B cell (primary cell): ENCODE measurements around the gene PLAC1. TPM values are rescaled to one million over a fixed set of nuclear protein-coding genes. Genes with fewer than 3 reads are reported as not detected.

Experiments used
- ATAC-seq: fragments of 200-7000 bp; cut with Tn5 transposase; one replicate; pipeline ENCODE4 v1.10.0; 2021; ENCODE audit warnings: low read depth, mild to moderate bottlenecking, moderate number of reproducible peaks, moderate library complexity
- CTCF ChIA-PET: fragments of 350-600 bp; sonication (Branson Sonifier 250); formaldehyde crosslinking; loops from one replicate; lab custom pipeline; 2021; ENCODE audit warnings: antibody characterized with exemption, inconsistent platforms; lab: Charles Lee
- POLR2A ChIA-PET: fragments of 350-600 bp; sonication (Branson Sonifier 250); formaldehyde crosslinking; loops from one replicate; lab custom pipeline; 2021; ENCODE audit warnings: antibody characterized with exemption; lab: Charles Lee
- DNase-seq: peaks from one replicate; pipeline ENCODE4 v3.0.0; 2013
- H2AFZ ChIP-seq: 2 replicates; pipeline ENCODE4 v1.6.1; 2012; ENCODE audit warnings: mild to moderate bottlenecking, low read depth, low read length; ENCODE audit not compliant: insufficient read depth, poor library complexity, severe bottlenecking
- H3K27ac ChIP-seq, 2 donors: 1 replicate in 1 of 2; 2 replicates in 1 of 2; pipeline ENCODE4 v1.5.1; 2012 to 2013; ENCODE audit warnings: low read length in 2 of 2, mild to moderate bottlenecking in 2 of 2, moderate library complexity in 1 of 2
- H3K27me3 ChIP-seq, 4 experiments: fragments of 200-600 bp in 1 of 4; sonication (generic) in 1 of 4; replicated peaks in 1 of 4; 1 replicate in 2 of 4; 2 replicates in 2 of 4; pipeline versions ENCODE4 v1.6.1 to v1.7.0; 2013 to 2016; ENCODE audit warnings: low read length in 3 of 4, mild to moderate bottlenecking in 2 of 4, mixed read lengths in 1 of 4, moderate library complexity in 1 of 4; ENCODE audit not compliant: insufficient read depth in 4 of 4, control insufficient read depth in 3 of 4; ENCODE audit errors: control extremely low read depth in 1 of 4
- H3K36me3 ChIP-seq, 2 experiments: replicated peaks in 1 of 2; 1 replicate in 1 of 2; 2 replicates in 1 of 2; pipeline versions ENCODE4 v1.6.1 to v1.7.1; 2013; ENCODE audit warnings: low read length in 1 of 2; ENCODE audit not compliant: insufficient read depth in 2 of 2, control insufficient read depth in 1 of 2; ENCODE audit errors: control extremely low read depth in 1 of 2, extremely low read depth in 1 of 2
- H3K4me1 ChIP-seq, 2 donors: fragments of 200-600 bp in 1 of 2; sonication (generic) in 1 of 2; 1 replicate in 1 of 2; 2 replicates in 1 of 2; pipeline versions ENCODE4 v1.5.1 to v1.6.1; 2013 to 2017; ENCODE audit warnings: low read length in 2 of 2; ENCODE audit not compliant: control insufficient read depth in 2 of 2, insufficient read depth in 2 of 2
- H3K4me2 ChIP-seq: replicated peaks from 2 replicates; pipeline ENCODE3; 2012; ENCODE audit warnings: mild to moderate bottlenecking, low read depth, low read length; ENCODE audit not compliant: poor library complexity, severe bottlenecking
- H3K4me3 ChIP-seq, 5 experiments: fragments of 200-600 bp in 1 of 5; sonication (generic) in 1 of 5; 1 replicate in 3 of 5; 2 replicates in 2 of 5; pipeline versions ENCODE4 v1.5.1 to v1.7.0; 2011 to 2016; ENCODE audit warnings: low read length in 4 of 5, mild to moderate bottlenecking in 4 of 5, low read depth in 2 of 5, control low read depth in 1 of 5, moderate library complexity in 1 of 5; ENCODE audit not compliant: insufficient read depth in 1 of 5; ENCODE audit errors: control extremely low read depth in 1 of 5, extremely low read depth in 1 of 5
- H3K79me2 ChIP-seq: fragments of 200-600 bp; sonication (generic); one replicate; pipeline ENCODE4 v1.6.0; 2016; ENCODE audit warnings: low read length; ENCODE audit not compliant: control insufficient read depth, insufficient read depth
- H3K9ac ChIP-seq: fragments of 200-600 bp; sonication (generic); 2 replicates; pipeline ENCODE4 v1.6.1; 2017; ENCODE audit warnings: mild to moderate bottlenecking, low read length, moderate library complexity
- H3K9me3 ChIP-seq, 3 donors: one replicate each; pipeline versions ENCODE4 v1.6.1 to v1.7.1; 2013; ENCODE audit warnings: low read length in 2 of 3; ENCODE audit not compliant: control insufficient read depth in 2 of 3, insufficient read depth in 1 of 3; ENCODE audit errors: control extremely low read depth in 1 of 3
- H4K20me1 ChIP-seq: 2 replicates; pipeline ENCODE4 v1.6.0; 2012; ENCODE audit warnings: mild to moderate bottlenecking, low read length; ENCODE audit not compliant: insufficient read depth, control insufficient read depth, poor library complexity, severe bottlenecking
- H3K27ac Mint-ChIP-seq: one replicate; pipeline ENCODE4 v1.8.0; 2021; ENCODE audit warnings: mixed read lengths
- H3K27me3 Mint-ChIP-seq: one replicate; pipeline ENCODE4 v1.8.0; 2021; ENCODE audit warnings: mixed read lengths
- H3K4me1 Mint-ChIP-seq: one replicate; pipeline ENCODE4 v1.8.0; 2021; ENCODE audit warnings: mixed read lengths
- H3K4me3 Mint-ChIP-seq: one replicate; pipeline ENCODE4 v1.8.0; 2021; ENCODE audit warnings: mixed read lengths
- H3K9me3 Mint-ChIP-seq: one replicate; pipeline ENCODE4 v1.8.0; 2022; ENCODE audit warnings: mixed read lengths; ENCODE audit not compliant: insufficient read depth
- CTCF ChIP-seq: fragments of 200-600 bp; IDR thresholded peaks from one replicate; pipeline ENCODE4 v1.8.0; 2022; ENCODE audit warnings: antibody characterized with exemption, mild to moderate bottlenecking
- EZH2 ChIP-seq: IDR thresholded peaks from 2 replicates; pipeline ENCODE4 v1.6.1; 2012; ENCODE audit warnings: borderline replicate concordance, low read depth, mild to moderate bottlenecking, moderate library complexity, low read length; ENCODE audit not compliant: insufficient read depth, poor library complexity, severe bottlenecking
- WGBS: methylation state at CpG from one replicate; pipeline ENCODE4 v1.1.5; 2013; ENCODE audit warnings: missing lambda C conversion rate; ENCODE audit not compliant: insufficient coverage; 5-methylcytosine and 5-hydroxymethylcytosine counted together
- intact Hi-C: fragments of 100-400 bp; cut with micrococcal nuclease; formaldehyde crosslinking; loops from one replicate; pipeline ENCODE4 v1.10.0; 2022
- polyA plus RNA-seq: library from polyadenylated mRNA; depleted of rRNA; stranded (reverse); fragments of >200 nt; gene quantifications from 2 replicates; pipeline ENCODE4 v1.2.3, GENCODE V29; 2012
- total RNA-seq, 2 donors: library from RNA; stranded (reverse); fragments of 120-200 nt in 1 of 2; gene quantifications; 1 replicate in 1 of 2; 2 replicates in 1 of 2; pipeline versions ENCODE4 v1.2.3 to v1.2.4, GENCODE V29; 2013 to 2022

PLAC1 gene
- total and polyA plus RNA-seq, 2 donors (not counting 1 experiment from before 2014, with no cell fraction given): not detected

DNA sequence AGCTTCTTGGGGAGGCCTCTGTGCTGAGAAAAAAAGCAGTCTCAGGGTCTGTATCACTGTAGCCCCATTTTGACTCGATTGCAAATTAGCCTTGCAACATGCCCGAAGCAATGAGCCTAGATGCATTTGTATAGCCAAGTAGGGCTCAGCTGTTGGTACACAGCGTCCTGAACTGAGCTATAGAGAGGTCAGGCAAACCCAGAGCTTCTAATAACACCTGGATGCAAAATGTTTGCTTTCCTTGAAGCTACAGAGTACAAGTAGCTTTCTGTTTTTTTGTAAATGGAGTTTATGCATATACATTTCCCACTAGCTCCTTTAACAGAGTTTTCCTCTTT lies 87.8 kb downstream of the PLAC1 start:
- TF ChIP-seq EZH2: no peak
- TF ChIP-seq CTCF: no peak
- Histone ChIP-seq H3K79me2 (no peaks in the 10 kb centered on the region), H4K20me1 (no peaks in the 10 kb centered on the region), H3K4me3 (no peak overlapping the region), H3K27ac (no peak overlapping the region), H3K9me3 (no peaks in the 10 kb centered on the region), H3K4me1 (no peaks in the 10 kb centered on the region), H3K9ac (no peak overlapping the region), H3K4me2 (no peak overlapping the region), H3K27me3 (no peaks in the 10 kb centered on the region), H2AFZ (no peak overlapping the region), H3K36me3 (no peaks in the 10 kb centered on the region)
- ATAC-seq: no peak
- Mint-ChIP-seq H3K27ac (no peak overlapping the region), H3K4me1 (no peaks in the 10 kb centered on the region), H3K27me3 (peaks cover under 1% of the 10 kb centered on the region), H3K9me3 (no peaks in the 10 kb centered on the region), H3K4me3 (no peak overlapping the region)
- POLR2A ChIA-PET: no interaction called here
- intact Hi-C loops: no loop called here
- DNase-seq: no peak
- 100% methylated on average over 1 of the region's 3 CpGs for WGBS
- CTCF ChIA-PET: no interaction called here

DNA sequence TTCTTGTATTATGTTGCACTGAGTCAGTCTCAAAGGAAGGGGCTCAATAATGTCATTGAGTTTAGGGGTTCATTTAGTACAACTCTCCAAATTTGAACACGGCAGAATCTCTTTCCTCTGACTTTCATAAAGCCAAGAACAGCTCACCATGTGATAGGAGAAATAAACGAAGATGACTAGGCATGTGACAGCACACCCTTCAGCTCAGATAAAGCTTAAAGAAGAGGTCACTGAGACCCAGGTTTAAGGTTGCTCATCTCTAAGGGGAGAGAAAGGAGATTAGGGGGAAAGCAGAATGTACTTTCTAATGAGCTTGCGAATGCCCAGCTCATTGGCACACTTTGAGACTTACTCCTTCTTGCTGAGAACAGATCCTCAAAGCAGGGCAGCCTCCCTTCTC lies 89.0 kb downstream of the PLAC1 start:
- intact Hi-C loops: no loop called here
- TF ChIP-seq CTCF: no peak
- TF ChIP-seq EZH2: no peak
- no peaks in the 10 kb centered on the region for H4K20me1 ChIP-seq
- CTCF ChIA-PET: no interaction called here
- no CpG with 5 or more reads among the region's 3 CpGs for WGBS
- H3K4me2 ChIP-seq: no peak overlapping the region
- no peak overlapping the region for H3K27ac Mint-ChIP-seq
- H3K79me2 ChIP-seq: no peaks in the 10 kb centered on the region
- POLR2A ChIA-PET: no interaction called here
- no peak overlapping the region for H3K9ac ChIP-seq
- no peaks in the 10 kb centered on the region for H3K4me1 Mint-ChIP-seq
- no peaks in the 10 kb centered on the region for H3K36me3 ChIP-seq
- no peak overlapping the region for H2AFZ ChIP-seq
- H3K4me1 ChIP-seq: no peaks in the 10 kb centered on the region
- H3K9me3 Mint-ChIP-seq: no peaks in the 10 kb centered on the region
- DNase-seq (no peak), ATAC-seq (no peak)
- no peaks in the 10 kb centered on the region for H3K9me3 ChIP-seq
- no peak overlapping the region for H3K4me3 Mint-ChIP-seq
- no peaks in the 10 kb centered on the region for H3K27me3 ChIP-seq
- no peak overlapping the region for H3K4me3 ChIP-seq
- peaks cover 4% of the 10 kb centered on the region for H3K27me3 Mint-ChIP-seq
- no peak overlapping the region for H3K27ac ChIP-seq
